ENCODE results near the gene ATP6V0B.
A peak's percentile ranks its signal among the peaks of the same experiment; 100 is the strongest.

The ATP6V0B gene

DNA sequence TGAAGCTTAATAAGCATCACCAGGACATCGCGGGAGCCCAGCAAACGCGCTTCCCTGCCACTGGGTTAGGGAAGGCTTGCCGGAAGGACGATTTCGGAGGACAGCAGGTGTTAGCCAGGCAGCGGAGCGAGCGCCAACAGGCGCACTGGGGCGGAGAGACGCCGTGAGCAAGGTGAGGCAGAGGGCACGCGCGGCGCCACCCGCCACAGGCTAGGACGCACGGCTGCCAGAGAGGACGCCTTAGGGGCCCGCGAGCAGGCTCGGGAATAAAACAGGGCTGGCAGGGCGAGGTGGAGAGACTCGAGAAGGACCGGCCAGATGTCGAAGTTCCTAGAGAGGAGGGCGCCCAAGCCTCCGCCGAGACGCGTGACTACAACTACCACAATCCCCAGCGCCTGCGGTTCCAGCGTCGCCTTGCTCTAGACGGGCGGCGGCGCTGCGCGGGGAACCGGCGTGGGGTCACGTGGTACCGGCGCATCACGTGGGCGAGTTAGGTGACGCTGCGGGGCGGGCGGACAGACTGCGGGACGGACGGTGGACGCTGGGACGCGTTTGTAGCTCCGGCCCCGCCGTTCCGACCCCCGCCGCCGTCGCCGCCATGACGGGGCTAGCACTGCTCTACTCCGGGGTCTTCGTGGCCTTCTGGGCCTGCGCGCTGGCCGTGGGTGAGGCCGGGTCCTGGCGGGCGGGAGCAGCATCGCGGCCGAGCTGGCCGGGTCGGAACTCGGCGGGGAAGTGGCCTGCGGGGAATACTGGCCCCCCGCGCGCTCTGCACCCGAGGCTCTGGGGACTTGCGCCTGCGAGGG is at the start of gene ATP6V0B:
Gene ATP6V0B, plus strand, starts transcription at position 518 of the 806 bp plus-strand sequence. Its CDS starts 81 bp downstream, at position 599.
- DNase-seq (ENCODE audit: extremely low read depth in 1 of 2, low read depth in 1 of 2) = peak; percentile 80 to 93

- DNase-seq (ENCODE audit: extremely low read depth in 1 of 2, low read depth in 1 of 2) = no peak
These were observed 48.9 kb upstream of the ATP6V0B start for GRCh38 chr1:43925846-43926245.

DNA sequence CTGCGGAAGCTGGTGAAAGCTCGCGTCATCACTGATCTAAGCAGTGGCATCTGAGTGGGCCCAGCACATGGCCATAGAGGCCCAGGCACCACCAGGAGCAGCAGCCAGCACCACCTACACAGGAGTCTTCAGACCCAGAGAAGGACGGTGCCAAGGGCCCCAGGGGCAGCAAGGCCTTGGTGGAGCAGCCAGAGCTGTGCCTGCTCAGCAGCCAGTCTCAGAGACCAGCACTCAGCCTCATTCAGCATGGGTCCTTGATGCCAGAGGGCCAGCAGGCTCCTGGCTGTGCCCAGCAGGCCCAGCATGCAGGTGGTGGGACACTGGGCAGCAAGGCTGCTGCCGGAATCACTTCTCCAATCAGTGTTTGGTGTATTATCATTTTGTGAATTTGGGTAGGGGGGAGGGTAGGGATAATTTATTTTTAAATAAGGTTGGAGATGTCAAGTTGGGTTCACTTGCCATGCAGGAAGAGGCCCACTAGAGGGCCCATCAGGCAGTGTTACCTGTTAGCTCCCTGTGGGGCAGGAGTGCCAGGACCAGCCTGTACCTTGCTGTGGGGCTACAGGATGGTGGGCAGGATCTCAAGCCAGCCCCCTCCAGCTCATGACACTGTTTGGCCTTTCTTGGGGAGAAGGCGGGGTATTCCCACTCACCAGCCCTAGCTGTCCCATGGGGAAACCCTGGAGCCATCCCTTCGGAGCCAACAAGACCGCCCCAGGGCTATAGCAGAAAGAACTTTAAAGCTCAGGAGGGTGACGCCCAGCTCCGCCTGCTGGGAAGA is 44.4 kb upstream of the ATP6V0B start:
- DNase-seq (ENCODE audit: extremely low read depth in 1 of 2, low read depth in 1 of 2) = no peak

DNA sequence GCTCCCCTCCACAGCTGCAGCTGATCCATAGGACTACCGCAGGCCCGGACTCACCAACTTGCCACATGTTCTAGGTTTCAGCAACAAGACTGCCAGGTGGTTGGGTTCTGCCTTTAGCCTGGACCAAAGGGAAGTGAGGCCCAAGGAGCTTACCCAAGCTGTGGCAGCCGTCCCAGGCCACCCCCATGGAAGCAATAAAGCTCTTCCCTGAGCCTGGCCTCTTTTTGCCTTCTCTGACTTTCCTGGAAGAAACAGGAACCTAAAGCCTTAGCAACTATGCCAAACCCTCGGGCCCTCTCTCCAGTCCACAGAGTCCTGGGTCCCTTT is 43.8 kb upstream of the ATP6V0B start:
- no peak for DNase-seq (ENCODE audit: extremely low read depth in 1 of 2, low read depth in 1 of 2)

- no peak for DNase-seq (ENCODE audit: extremely low read depth in 1 of 2, low read depth in 1 of 2)
These were observed 42.8 kb upstream of the ATP6V0B start for GRCh38 chr1:43931711-43932660.

DNA sequence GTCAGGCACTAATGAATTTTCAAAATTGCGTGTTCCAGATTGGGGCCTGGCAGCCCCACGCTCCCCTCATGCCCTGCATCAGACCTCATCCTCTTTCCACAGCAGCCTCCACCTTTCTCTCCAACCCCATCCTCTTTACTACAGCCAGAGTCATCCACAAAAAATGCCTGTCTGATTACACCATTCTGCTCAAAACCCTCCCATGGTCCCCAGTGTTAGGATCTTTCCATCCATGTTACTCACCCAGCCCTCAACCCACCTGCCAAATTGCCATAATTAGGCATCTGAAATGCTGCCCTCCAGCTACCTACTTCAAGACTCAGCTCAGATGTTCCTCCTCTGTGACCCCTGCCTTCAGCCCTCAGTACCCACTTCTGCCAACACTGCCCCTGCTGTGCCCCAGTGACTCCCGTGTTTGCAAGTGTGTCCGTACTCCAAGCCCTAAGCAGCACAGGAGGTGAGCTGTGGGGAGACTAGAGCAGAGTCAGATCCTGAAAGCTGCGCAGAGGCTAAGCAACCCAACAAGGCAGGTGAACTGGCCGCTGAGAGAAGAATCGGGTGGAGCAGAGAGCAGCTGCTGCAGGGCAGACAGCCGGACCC is 41.9 kb upstream of the ATP6V0B start:
- no peak for DNase-seq (ENCODE audit: extremely low read depth in 1 of 2, low read depth in 1 of 2)

- DNase-seq (ENCODE audit: extremely low read depth in 1 of 2, low read depth in 1 of 2) = no peak
These were observed 41.2 kb upstream of the ATP6V0B start, which contains the start of gene ARTN for GRCh38 chr1:43933386-43934100. Gene ARTN (plus strand): TSS chr1:43933801. CDS start chr1:43935657, 1,856 bp downstream.

- DNase-seq (ENCODE audit: extremely low read depth in 1 of 2, low read depth in 1 of 2) = peak in 1 of 2 donors; percentile 27
These were observed 40.4 kb upstream of the ATP6V0B start for GRCh38 chr1:43934101-43934985.

- DNase-seq (ENCODE audit: extremely low read depth in 1 of 2, low read depth in 1 of 2) = no peak
These were observed 39.8 kb upstream of the ATP6V0B start for GRCh38 chr1:43934986-43935324.

GRCh38 chr1:43935711-43936427 is 38.9 kb upstream of the ATP6V0B start:
- no peak for DNase-seq (ENCODE audit: extremely low read depth in 1 of 2, low read depth in 1 of 2)

DNA sequence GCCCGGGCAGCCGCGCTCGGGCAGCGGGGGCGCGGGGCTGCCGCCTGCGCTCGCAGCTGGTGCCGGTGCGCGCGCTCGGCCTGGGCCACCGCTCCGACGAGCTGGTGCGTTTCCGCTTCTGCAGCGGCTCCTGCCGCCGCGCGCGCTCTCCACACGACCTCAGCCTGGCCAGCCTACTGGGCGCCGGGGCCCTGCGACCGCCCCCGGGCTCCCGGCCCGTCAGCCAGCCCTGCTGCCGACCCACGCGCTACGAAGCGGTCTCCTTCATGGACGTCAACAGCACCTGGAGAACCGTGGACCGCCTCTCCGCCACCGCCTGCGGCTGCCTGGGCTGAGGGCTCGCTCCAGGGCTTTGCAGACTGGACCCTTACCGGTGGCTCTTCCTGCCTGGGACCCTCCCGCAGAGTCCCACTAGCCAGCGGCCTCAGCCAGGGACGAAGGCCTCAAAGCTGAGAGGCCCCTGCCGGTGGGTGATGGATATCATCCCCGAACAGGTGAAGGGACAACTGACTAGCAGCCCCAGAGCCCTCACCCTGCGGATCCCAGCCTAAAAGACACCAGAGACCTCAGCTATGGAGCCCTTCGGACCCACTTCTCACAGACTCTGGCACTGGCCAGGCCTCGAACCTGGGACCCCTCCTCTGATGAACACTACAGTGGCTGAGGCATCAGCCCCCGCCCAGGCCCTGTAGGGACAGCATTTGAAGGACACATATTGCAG is 38.2 kb upstream of the ATP6V0B start:
- DNase-seq (ENCODE audit: extremely low read depth in 1 of 2, low read depth in 1 of 2) = no peak

- no peak for DNase-seq (ENCODE audit: extremely low read depth in 1 of 2, low read depth in 1 of 2)
These were observed 37.4 kb upstream of the ATP6V0B start for GRCh38 chr1:43937179-43937865.

- no peak for DNase-seq (ENCODE audit: extremely low read depth in 1 of 2, low read depth in 1 of 2)
These were observed 36.4 kb upstream of the ATP6V0B start for GRCh38 chr1:43938383-43938782.

DNA sequence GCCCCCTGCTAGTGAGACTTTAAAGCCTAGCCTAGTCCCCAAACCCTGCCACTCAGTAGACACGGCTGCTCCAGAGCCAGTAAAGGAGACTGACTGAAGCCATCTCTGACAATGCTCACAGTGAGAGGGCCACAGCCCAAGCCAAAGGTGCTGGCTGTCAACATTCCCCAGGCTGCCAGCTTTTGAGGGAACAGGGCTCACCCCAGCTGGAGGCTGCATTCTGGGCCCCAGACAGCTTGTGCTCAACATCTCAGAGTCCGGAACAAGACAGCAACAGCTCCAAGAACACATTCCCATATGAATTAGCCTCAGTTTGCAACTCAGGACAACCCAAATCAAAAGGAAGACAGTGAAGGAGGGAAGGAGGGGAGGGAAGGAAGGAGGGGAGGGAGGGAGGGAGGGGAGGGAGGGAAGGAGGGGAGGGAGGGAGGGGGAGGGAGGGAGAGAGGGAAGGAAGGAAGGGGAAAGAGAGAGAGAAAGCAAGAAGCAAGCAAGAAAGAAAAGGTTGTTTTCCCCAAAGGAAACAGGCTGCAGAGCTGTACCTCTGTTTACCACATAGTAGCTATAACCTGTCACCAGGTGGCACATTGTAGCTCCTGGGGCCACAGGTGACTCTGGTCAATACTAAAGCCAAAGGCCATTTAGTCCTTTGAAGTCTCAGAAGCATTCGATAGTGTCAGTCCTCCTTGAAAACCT is 35.7 kb upstream of the ATP6V0B start:
- DNase-seq (ENCODE audit: extremely low read depth in 1 of 2, low read depth in 1 of 2) = no peak

- DNase-seq (ENCODE audit: extremely low read depth in 1 of 2, low read depth in 1 of 2) = no peak
These were observed 32.3 kb upstream of the ATP6V0B start for GRCh38 chr1:43942411-43942810.

GRCh38 chr1:43944860-43945259 is 29.9 kb upstream of the ATP6V0B start:
- no peak for DNase-seq (ENCODE audit: extremely low read depth in 1 of 2, low read depth in 1 of 2)
